Measurements from ENCODE around the gene GTF3C6.
A peak's percentile ranks its signal among the peaks of the same experiment; 100 is the strongest.
"Not testable (repeated sequence)": the region's sequence is repeated elsewhere in the genome, so short reads cannot be mapped to it uniquely, and the experiment has no call there.

Gene GTF3C6

GRCh38 chr6:110980227-110980626 lies 21.7 kb downstream of the GTF3C6 start:
- Histone ChIP-seq H3K27me3 (ENCODE audit: control insufficient read depth, insufficient read depth, low read length) (no peaks in the 10 kb centered on the region), H3K4me3 (ENCODE audit: low read depth, low read length) (no peak overlapping the region), H3K9ac (ENCODE audit: low read depth, low read length) (no peak overlapping the region), H3K27ac (ENCODE audit: low read depth, low read length) (no peak overlapping the region), H3K36me3 (ENCODE audit: control insufficient read depth, insufficient read depth, low read length) (peaks cover 6% of the 10 kb centered on the region), H3K4me1 (ENCODE audit: control insufficient read depth, insufficient read depth, low read length) (peaks cover 6% of the 10 kb centered on the region; the same call in 1 of the 2 replicates), H3K9me3 (ENCODE audit: control insufficient read depth, insufficient read depth, low read length) (no peaks in the 10 kb centered on the region)

- Histone ChIP-seq H3K4me3 (ENCODE audit: low read depth, low read length) (peak overlapping the region; percentile 92), H3K27ac (ENCODE audit: low read depth, low read length) (no peak overlapping the region), H3K9me3 (ENCODE audit: control insufficient read depth, insufficient read depth, low read length) (no peaks in the 10 kb centered on the region), H3K9ac (ENCODE audit: low read depth, low read length) (no peak overlapping the region), H3K4me1 (ENCODE audit: control insufficient read depth, insufficient read depth, low read length) (peaks cover 6% of the 10 kb centered on the region; the same call in 1 of the 2 replicates), H3K27me3 (ENCODE audit: control insufficient read depth, insufficient read depth, low read length) (no peaks in the 10 kb centered on the region), H3K36me3 (ENCODE audit: control insufficient read depth, insufficient read depth, low read length) (peaks cover 9% of the 10 kb centered on the region)
Measured at GRCh38 chr6:110980648-110981047, 22.1 kb downstream of the GTF3C6 start.

DNA sequence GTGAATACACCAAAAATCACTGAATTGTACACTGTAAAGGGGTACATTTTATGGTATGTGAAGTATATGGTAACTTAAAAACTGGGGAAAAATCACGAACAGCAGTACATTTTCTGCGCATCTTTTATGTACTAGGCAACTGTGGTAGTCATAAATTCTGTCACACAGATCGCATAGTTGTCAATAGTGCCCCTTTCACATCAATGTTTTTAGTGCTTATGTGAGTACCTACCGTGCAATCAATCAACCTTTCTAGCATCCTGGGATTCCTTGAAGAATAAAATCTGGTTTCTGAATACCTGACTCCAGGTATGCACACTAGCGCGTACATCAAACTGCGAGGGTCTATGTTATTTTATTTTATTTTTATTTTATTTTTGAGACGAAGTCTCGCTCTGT lies 22.7 kb downstream of the GTF3C6 start:
- peaks cover 6% of the 10 kb centered on the region; the same call in 1 of the 2 replicates for H3K4me1 ChIP-seq (ENCODE audit: control insufficient read depth, insufficient read depth, low read length)
- no peaks in the 10 kb centered on the region for H3K9me3 ChIP-seq (ENCODE audit: control insufficient read depth, insufficient read depth, low read length)
- peaks cover 15% of the 10 kb centered on the region for H3K36me3 ChIP-seq (ENCODE audit: control insufficient read depth, insufficient read depth, low read length)
- H3K27ac ChIP-seq (ENCODE audit: low read depth, low read length): no peak overlapping the region
- no peak overlapping the region for H3K9ac ChIP-seq (ENCODE audit: low read depth, low read length)
- no peaks in the 10 kb centered on the region for H3K27me3 ChIP-seq (ENCODE audit: control insufficient read depth, insufficient read depth, low read length)
- peak overlapping the region; percentile 92 for H3K4me3 ChIP-seq (ENCODE audit: low read depth, low read length)

GRCh38 chr6:110990840-110991576 lies 32.5 kb downstream of the GTF3C6 start:
- H3K27me3 ChIP-seq (ENCODE audit: control insufficient read depth, insufficient read depth, low read length): no peaks in the 10 kb centered on the region
- H3K9me3 ChIP-seq (ENCODE audit: control insufficient read depth, insufficient read depth, low read length): no peaks in the 10 kb centered on the region
- H3K4me1 ChIP-seq (ENCODE audit: control insufficient read depth, insufficient read depth, low read length): no peaks in the 10 kb centered on the region
- H3K27ac ChIP-seq (ENCODE audit: low read depth, low read length): no peak overlapping the region
- H3K9ac ChIP-seq (ENCODE audit: low read depth, low read length): no peak overlapping the region
- no peak overlapping the region for H3K4me3 ChIP-seq (ENCODE audit: low read depth, low read length)
- peaks cover 86% of the 10 kb centered on the region for H3K36me3 ChIP-seq (ENCODE audit: control insufficient read depth, insufficient read depth, low read length)

DNA sequence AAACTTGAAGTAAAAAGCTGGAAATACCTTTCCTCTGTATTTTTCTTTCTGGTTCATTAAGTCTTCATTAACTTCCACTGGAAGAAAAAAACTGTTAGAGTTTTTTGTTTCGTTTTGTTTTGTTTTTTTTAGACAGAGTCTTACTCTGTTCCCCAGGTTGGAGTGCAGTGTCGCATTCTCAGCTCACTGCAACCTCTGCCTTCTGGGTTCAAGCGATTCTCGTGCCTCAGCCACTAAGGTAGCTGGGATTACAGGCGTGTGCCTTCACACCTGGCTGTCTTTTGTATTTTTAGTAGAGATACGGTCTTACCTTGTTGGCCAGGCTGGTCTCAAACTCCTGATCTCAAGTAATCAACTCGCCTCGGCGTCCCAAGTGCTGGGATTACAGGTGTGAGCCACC lies 38.2 kb downstream of the GTF3C6 start:
- Histone ChIP-seq H3K9ac (ENCODE audit: low read depth, low read length) (no peak overlapping the region), H3K27me3 (ENCODE audit: control insufficient read depth, insufficient read depth, low read length) (no peaks in the 10 kb centered on the region), H3K36me3 (ENCODE audit: control insufficient read depth, insufficient read depth, low read length) (peaks cover 96% of the 10 kb centered on the region), H3K4me1 (ENCODE audit: control insufficient read depth, insufficient read depth, low read length) (no peaks in the 10 kb centered on the region), H3K27ac (ENCODE audit: low read depth, low read length) (no peak overlapping the region), H3K9me3 (ENCODE audit: control insufficient read depth, insufficient read depth, low read length) (no peaks in the 10 kb centered on the region), H3K4me3 (ENCODE audit: low read depth, low read length) (no peak overlapping the region)

GRCh38 chr6:110999634-111000270 lies 41.2 kb downstream of the GTF3C6 start:
- Histone ChIP-seq H3K4me1 (ENCODE audit: control insufficient read depth, insufficient read depth, low read length) (no peaks in the 10 kb centered on the region), H3K9ac (ENCODE audit: low read depth, low read length) (no peak overlapping the region), H3K36me3 (ENCODE audit: control insufficient read depth, insufficient read depth, low read length) (peaks cover 94% of the 10 kb centered on the region), H3K27ac (ENCODE audit: low read depth, low read length) (no peak overlapping the region), H3K4me3 (ENCODE audit: low read depth, low read length) (no peak overlapping the region), H3K9me3 (ENCODE audit: control insufficient read depth, insufficient read depth, low read length) (no peaks in the 10 kb centered on the region), H3K27me3 (ENCODE audit: control insufficient read depth, insufficient read depth, low read length) (no peaks in the 10 kb centered on the region)

GRCh38 chr6:111002350-111002749 lies 43.8 kb downstream of the GTF3C6 start:
- Histone ChIP-seq H3K4me1 (ENCODE audit: control insufficient read depth, insufficient read depth, low read length) (no peaks in the 10 kb centered on the region), H3K36me3 (ENCODE audit: control insufficient read depth, insufficient read depth, low read length) (peaks cover 90% of the 10 kb centered on the region), H3K9me3 (ENCODE audit: control insufficient read depth, insufficient read depth, low read length) (no peaks in the 10 kb centered on the region), H3K4me3 (ENCODE audit: low read depth, low read length) (no peak overlapping the region), H3K27me3 (ENCODE audit: control insufficient read depth, insufficient read depth, low read length) (no peaks in the 10 kb centered on the region), H3K9ac (ENCODE audit: low read depth, low read length) (no peak overlapping the region), H3K27ac (ENCODE audit: low read depth, low read length) (no peak overlapping the region)

DNA sequence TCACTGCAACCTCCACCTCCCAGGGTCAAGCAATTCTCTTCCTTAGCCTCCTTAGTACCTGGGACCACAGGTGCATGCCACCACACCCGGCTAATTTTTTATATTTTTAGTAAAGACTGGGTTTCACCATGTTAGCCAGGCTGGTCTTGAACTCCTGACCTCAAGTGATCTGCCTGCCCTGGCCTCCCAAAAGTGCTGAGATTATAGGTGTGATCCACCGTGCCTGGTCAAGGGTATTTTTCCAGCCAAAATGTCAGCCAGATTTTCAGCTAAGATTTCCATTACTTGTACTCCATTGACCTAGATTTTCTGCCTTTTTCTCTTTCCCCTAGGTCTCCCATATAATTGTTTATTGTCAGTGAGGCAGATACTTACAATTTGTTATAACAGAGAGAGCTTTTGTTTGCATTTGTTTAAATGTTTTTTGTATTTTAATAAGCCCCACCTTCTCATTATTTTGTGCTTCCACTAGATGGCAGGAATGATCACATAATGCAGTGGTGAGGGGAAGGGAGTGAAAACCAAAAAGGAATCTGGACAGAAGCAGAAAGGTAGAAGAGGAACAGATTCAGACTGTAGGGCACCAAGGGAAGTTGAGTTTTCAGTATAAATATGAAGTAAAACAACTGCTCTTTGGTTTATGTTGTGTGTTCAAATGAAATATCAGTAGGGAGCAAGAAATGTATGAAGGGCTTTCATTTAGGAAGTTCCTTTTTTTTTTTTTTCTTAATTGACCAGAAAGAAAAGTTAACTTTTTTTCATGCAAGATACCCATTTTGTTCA lies 53.0 kb downstream of the GTF3C6 start:
- peaks cover 9% of the 10 kb centered on the region for H3K9me3 ChIP-seq (ENCODE audit: control insufficient read depth, insufficient read depth, low read length)
- H3K9ac ChIP-seq (ENCODE audit: low read depth, low read length): no peak overlapping the region
- H3K27me3 ChIP-seq (ENCODE audit: control insufficient read depth, insufficient read depth, low read length): no peaks in the 10 kb centered on the region
- no peak overlapping the region for H3K27ac ChIP-seq (ENCODE audit: low read depth, low read length)
- H3K36me3 ChIP-seq (ENCODE audit: control insufficient read depth, insufficient read depth, low read length): peaks cover 86% of the 10 kb centered on the region
- no peak overlapping the region for H3K4me3 ChIP-seq (ENCODE audit: low read depth, low read length)
- H3K4me1 ChIP-seq (ENCODE audit: control insufficient read depth, insufficient read depth, low read length): no peaks in the 10 kb centered on the region

DNA sequence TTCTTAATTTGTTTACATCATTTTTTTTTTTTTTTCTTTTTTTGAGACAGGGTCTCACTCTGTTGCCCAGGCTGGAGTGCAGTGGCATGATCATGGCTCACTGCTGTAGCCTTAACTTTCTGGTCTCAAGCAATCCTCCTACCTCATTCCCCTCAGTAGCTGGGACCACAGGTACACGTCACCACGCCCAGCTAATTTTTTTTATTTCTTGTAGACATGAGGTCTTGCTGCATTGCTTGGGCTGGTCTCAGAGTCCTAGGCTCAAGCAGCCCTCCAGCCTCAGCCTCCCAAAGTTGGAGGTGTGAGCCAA lies 53.6 kb downstream of the GTF3C6 start:
- no peaks in the 10 kb centered on the region for H3K4me1 ChIP-seq (ENCODE audit: control insufficient read depth, insufficient read depth, low read length)
- H3K9me3 ChIP-seq (ENCODE audit: control insufficient read depth, insufficient read depth, low read length): peaks cover 9% of the 10 kb centered on the region
- no peak overlapping the region for H3K9ac ChIP-seq (ENCODE audit: low read depth, low read length)
- H3K36me3 ChIP-seq (ENCODE audit: control insufficient read depth, insufficient read depth, low read length): peaks cover 85% of the 10 kb centered on the region
- no peak overlapping the region for H3K4me3 ChIP-seq (ENCODE audit: low read depth, low read length)
- H3K27me3 ChIP-seq (ENCODE audit: control insufficient read depth, insufficient read depth, low read length): no peaks in the 10 kb centered on the region
- no peak overlapping the region for H3K27ac ChIP-seq (ENCODE audit: low read depth, low read length)

- peaks cover 80% of the 10 kb centered on the region for H3K36me3 ChIP-seq (ENCODE audit: control insufficient read depth, insufficient read depth, low read length)
- H3K4me3 ChIP-seq (ENCODE audit: low read depth, low read length); H3K9me3 ChIP-seq (ENCODE audit: control insufficient read depth, insufficient read depth, low read length); H3K27me3 ChIP-seq (ENCODE audit: control insufficient read depth, insufficient read depth, low read length); H3K9ac ChIP-seq (ENCODE audit: low read depth, low read length); H3K4me1 ChIP-seq (ENCODE audit: control insufficient read depth, insufficient read depth, low read length); H3K27ac ChIP-seq (ENCODE audit: low read depth, low read length): not testable (repeated sequence)
Measured at GRCh38 chr6:111012520-111012919, 54.0 kb downstream of the GTF3C6 start.
